CD4-positive, alpha-beta T cell treated with Interleukin-4 for 1 hour (primary cell): ENCODE measurements around the gene APBA2.

Experiments
- DNase-seq, 2 donors: peaks; one replicate each; pipeline ENCODE4 v3.0.0-alpha.2; 2020 to 2022

APBA2 gene

GRCh38 chr15:28917791-28918140 lies 32.0 kb downstream of the APBA2 start:
- no peak for DNase-seq

- DNase-seq, result no peak
These were observed 32.6 kb downstream of the APBA2 start for GRCh38 chr15:28918141-28918983.

- no peak for DNase-seq
These were observed 33.4 kb downstream of the APBA2 start for GRCh38 chr15:28919201-28919635.

GRCh38 chr15:28919679-28920655 lies 34.2 kb downstream of the APBA2 start:
- DNase-seq, result no peak

GRCh38 chr15:28920781-28921331 lies 35.1 kb downstream of the APBA2 start:
- DNase-seq, result no peak

- DNase-seq, result no peak
These were observed 35.6 kb downstream of the APBA2 start for GRCh38 chr15:28921336-28921735.

- no peak for DNase-seq
These were observed 36.3 kb downstream of the APBA2 start for GRCh38 chr15:28921919-28922706.

GRCh38 chr15:28922707-28923012 lies 36.9 kb downstream of the APBA2 start:
- no peak for DNase-seq

- DNase-seq, result no peak
These were observed 38.0 kb downstream of the APBA2 start for GRCh38 chr15:28923726-28924280.

- no peak for DNase-seq
These were observed 41.3 kb downstream of the APBA2 start for GRCh38 chr15:28927043-28927442.

GRCh38 chr15:28929200-28929599 lies 43.4 kb downstream of the APBA2 start:
- no peak for DNase-seq

GRCh38 chr15:28930011-28930410 lies 44.2 kb downstream of the APBA2 start:
- DNase-seq, result no peak

- no peak for DNase-seq
These were observed 44.9 kb downstream of the APBA2 start for GRCh38 chr15:28930476-28931291.

GRCh38 chr15:28931828-28932227 lies 46.1 kb downstream of the APBA2 start:
- no peak for DNase-seq

GRCh38 chr15:28932361-28932760 lies 46.6 kb downstream of the APBA2 start:
- no peak for DNase-seq

- no peak for DNase-seq
These were observed 48.1 kb downstream of the APBA2 start for GRCh38 chr15:28933710-28934445.

GRCh38 chr15:28934645-28935044 lies 48.9 kb downstream of the APBA2 start:
- DNase-seq, result no peak

- DNase-seq, result peak; percentile 39 to 47
These were observed 49.5 kb downstream of the APBA2 start for GRCh38 chr15:28935316-28935715.

- DNase-seq, result no peak
These were observed 50.3 kb downstream of the APBA2 start for GRCh38 chr15:28936081-28936480.

GRCh38 chr15:28936481-28936881 lies 50.7 kb downstream of the APBA2 start:
- DNase-seq, result no peak

GRCh38 chr15:28937271-28937670 lies 51.5 kb downstream of the APBA2 start:
- DNase-seq, result no peak
